Measurements from ENCODE around the gene ARHGEF6. TPM values are rescaled to one million over a fixed set of nuclear protein-coding genes. Genes with fewer than 3 reads are reported as not detected.
"Not testable (repeated sequence)": the region's sequence is repeated elsewhere in the genome, so short reads cannot be mapped to it uniquely, and the experiment has no call there.

ARHGEF6 gene, protein sequence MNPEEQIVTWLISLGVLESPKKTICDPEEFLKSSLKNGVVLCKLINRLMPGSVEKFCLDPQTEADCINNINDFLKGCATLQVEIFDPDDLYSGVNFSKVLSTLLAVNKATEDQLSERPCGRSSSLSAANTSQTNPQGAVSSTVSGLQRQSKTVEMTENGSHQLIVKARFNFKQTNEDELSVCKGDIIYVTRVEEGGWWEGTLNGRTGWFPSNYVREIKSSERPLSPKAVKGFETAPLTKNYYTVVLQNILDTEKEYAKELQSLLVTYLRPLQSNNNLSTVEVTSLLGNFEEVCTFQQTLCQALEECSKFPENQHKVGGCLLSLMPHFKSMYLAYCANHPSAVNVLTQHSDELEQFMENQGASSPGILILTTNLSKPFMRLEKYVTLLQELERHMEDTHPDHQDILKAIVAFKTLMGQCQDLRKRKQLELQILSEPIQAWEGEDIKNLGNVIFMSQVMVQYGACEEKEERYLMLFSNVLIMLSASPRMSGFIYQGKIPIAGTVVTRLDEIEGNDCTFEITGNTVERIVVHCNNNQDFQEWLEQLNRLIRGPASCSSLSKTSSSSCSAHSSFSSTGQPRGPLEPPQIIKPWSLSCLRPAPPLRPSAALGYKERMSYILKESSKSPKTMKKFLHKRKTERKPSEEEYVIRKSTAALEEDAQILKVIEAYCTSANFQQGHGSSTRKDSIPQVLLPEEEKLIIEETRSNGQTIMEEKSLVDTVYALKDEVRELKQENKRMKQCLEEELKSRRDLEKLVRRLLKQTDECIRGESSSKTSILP
- total RNA-seq (10 to 100 TPM; 24.3 to 37.6 TPM), polyA plus RNA-seq (10 to 100 TPM in 1 of 2 donors, 1 to 10 TPM in 1; 7.9 to 14.0 TPM)
- long read RNA-seq, donor 1, full-length matches to known transcripts, result 1 of 19 reads
- long read RNA-seq, donor 1, partial matches to known transcripts, result 3 of 19 reads
- long read RNA-seq, donor 1, other reads (novel, unspliced or antisense), result 15 of 19 reads
- long read RNA-seq, donor 2, full-length matches to known transcripts, result 4 of 19 reads
- long read RNA-seq, donor 2, partial matches to known transcripts, result 5 of 19 reads
- long read RNA-seq, donor 2, other reads (novel, unspliced or antisense), result 10 of 19 reads

DNA sequence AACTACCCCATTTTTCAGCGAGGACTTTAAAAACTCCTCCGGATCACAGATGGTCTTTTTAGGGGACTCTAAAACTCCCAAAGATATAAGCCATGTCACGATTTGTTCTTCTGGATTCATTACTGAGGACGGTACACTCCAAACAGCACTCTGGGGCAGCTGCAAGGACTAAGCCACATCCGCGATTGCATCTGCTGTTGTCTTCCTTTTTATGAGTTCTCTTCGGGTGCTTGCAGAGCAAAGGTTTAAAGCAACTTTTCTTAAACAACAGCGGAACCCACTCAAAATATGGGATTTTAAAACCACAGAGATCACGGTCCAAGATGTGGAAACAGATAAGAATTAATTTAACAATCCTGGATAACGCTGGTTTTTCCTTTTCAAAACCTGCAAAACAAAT is at the start of gene ARHGEF6:
Gene ARHGEF6, minus strand, starts transcription at position 170 of the 400 bp plus-strand sequence. Its CDS starts 50 bp downstream, at position 120.
- Histone ChIP-seq H3K9me3 (ENCODE audit: control insufficient read depth, low read length) (no peaks in the 10 kb centered on the region), H3K4me1 (ENCODE audit: control insufficient read depth in 1 of 2, insufficient read depth in 2 of 2, low read length in 2 of 2) (no peaks in the 10 kb centered on the region), H3K4me3 (ENCODE audit: low read length in 2 of 2) (peak within 1 kb of the TSS; percentile 1 to 48), H3K27me3 (ENCODE audit: control insufficient read depth in 1 of 2, insufficient read depth in 2 of 2, low read length in 1 of 2) (no peaks in the 10 kb centered on the region), H3K27ac (ENCODE audit: low read depth in 1 of 2, low read length in 2 of 2) (peak within 1 kb of the TSS in 1 of 2 donors; percentile 48), H3K36me3 (ENCODE audit: control insufficient read depth in 1 of 2, insufficient read depth in 2 of 2, low read length in 1 of 2) (no peaks in the 10 kb centered on the region)
- 30 to 39% methylated on average over 10 of the region's 10 CpGs for WGBS, 2 donors
- DNase-seq (no peak), ATAC-seq (ENCODE audit: low FRiP score) (no peak)
- intact Hi-C loops (cut with DNase I), result no loop called here

DNA sequence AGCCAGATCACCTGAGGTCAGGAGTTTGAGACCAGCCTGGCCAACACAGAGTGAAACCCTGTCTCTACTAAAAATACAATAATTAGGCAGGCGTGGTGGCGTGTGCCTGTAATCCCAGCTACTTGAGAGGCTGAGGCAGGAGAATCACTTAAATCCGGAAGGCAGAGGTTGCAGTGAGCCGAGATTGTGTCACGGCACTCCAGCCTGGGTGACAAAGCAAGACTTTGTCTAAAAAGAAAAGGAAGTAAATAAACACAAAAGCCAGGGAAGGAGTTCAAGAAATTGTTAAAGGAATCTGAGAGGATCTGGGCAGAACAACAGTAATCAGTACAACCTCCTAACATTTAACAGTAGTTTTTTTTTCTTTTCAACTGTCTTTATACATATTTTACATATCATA is 48.7 kb upstream of the ARHGEF6 start:
- Histone ChIP-seq H3K9me3 (ENCODE audit: control insufficient read depth, low read length) (no peaks in the 10 kb centered on the region), H3K27ac (ENCODE audit: low read depth in 1 of 2, low read length in 2 of 2) (no peak overlapping the region), H3K36me3 (ENCODE audit: control insufficient read depth in 1 of 2, insufficient read depth in 2 of 2, low read length in 1 of 2) (no peaks in the 10 kb centered on the region), H3K27me3 (ENCODE audit: control insufficient read depth in 1 of 2, insufficient read depth in 2 of 2, low read length in 1 of 2) (no peaks in the 10 kb centered on the region), H3K4me3 (ENCODE audit: low read length in 2 of 2) (no peak overlapping the region), H3K4me1 (ENCODE audit: control insufficient read depth in 1 of 2, insufficient read depth in 2 of 2, low read length in 2 of 2) (no peaks in the 10 kb centered on the region)
- WGBS, 2 donors, result 85 to 92% methylated on average over 5 of the region's 5 CpGs
- ATAC-seq (ENCODE audit: low FRiP score), result no peak
- no peak for DNase-seq
- intact Hi-C loops (cut with DNase I), result no loop called here

DNA sequence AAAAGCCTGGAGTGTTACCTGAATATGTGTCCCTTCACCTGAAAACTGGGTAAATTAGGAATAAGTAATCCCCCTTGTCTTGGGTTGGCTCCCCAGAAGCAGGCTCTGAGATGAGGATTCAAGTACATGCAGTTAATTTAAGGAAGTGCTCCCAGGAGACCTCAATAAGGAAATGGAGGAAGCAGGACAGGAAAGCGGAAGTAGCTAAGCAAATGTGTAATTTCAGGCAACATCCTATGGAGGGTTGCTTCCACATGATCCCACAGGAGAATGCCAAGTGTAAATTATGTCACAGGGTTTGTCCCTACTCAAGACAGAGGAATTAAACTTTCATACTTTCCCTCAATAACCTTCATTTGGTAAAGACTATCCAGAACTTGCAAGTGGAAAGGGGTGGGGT is 48.1 kb upstream of the ARHGEF6 start:
- H3K9me3 ChIP-seq (ENCODE audit: control insufficient read depth, low read length), result no peaks in the 10 kb centered on the region
- H3K27me3 ChIP-seq (ENCODE audit: control insufficient read depth in 1 of 2, insufficient read depth in 2 of 2, low read length in 1 of 2), result no peaks in the 10 kb centered on the region
- intact Hi-C loops (cut with DNase I), result no loop called here
- H3K27ac ChIP-seq (ENCODE audit: low read depth in 1 of 2, low read length in 2 of 2), result no peak overlapping the region
- no peak for DNase-seq
- H3K36me3 ChIP-seq (ENCODE audit: control insufficient read depth in 1 of 2, insufficient read depth in 2 of 2, low read length in 1 of 2), result no peaks in the 10 kb centered on the region
- no peak for ATAC-seq (ENCODE audit: low FRiP score)
- H3K4me3 ChIP-seq (ENCODE audit: low read length in 2 of 2), result no peak overlapping the region
- 76 to 94% methylated on average over 1 of the region's 1 CpG for WGBS, 2 donors
- no peaks in the 10 kb centered on the region for H3K4me1 ChIP-seq (ENCODE audit: control insufficient read depth in 1 of 2, insufficient read depth in 2 of 2, low read length in 2 of 2)

DNA sequence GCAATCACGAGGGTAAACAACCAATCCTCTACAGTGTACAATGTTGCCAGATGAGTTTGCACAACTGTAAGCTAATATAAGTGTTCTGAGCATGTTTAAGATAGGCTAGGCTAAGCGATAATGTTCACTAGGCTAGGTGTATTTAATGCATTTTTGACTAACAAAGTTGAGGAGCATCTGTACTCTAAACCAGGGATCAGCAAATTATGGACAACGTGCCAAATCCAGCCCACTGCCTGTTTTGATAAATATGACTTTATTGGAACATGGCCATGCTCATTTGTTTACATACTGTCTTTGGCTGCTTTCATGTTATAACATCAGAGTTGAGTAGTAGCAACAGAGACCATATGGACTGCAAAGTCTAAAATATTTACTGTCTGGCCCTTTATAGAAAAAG is 46.3 kb upstream of the ARHGEF6 start:
- H3K36me3 ChIP-seq (ENCODE audit: control insufficient read depth in 1 of 2, insufficient read depth in 2 of 2, low read length in 1 of 2), result no peaks in the 10 kb centered on the region
- H3K27me3 ChIP-seq (ENCODE audit: control insufficient read depth in 1 of 2, insufficient read depth in 2 of 2, low read length in 1 of 2), result no peaks in the 10 kb centered on the region
- H3K4me1 ChIP-seq (ENCODE audit: control insufficient read depth in 1 of 2, insufficient read depth in 2 of 2, low read length in 2 of 2), result no peaks in the 10 kb centered on the region
- no peak overlapping the region for H3K4me3 ChIP-seq (ENCODE audit: low read length in 2 of 2)
- ATAC-seq (ENCODE audit: low FRiP score) (no peak), DNase-seq (no peak)
- H3K27ac ChIP-seq (ENCODE audit: low read depth in 1 of 2, low read length in 2 of 2), result no peak overlapping the region
- no peaks in the 10 kb centered on the region for H3K9me3 ChIP-seq (ENCODE audit: control insufficient read depth, low read length)
- intact Hi-C loops (cut with DNase I), result no loop called here
- WGBS, 2 donors, result 52 to 64% methylated on average over 3 of the region's 3 CpGs

DNA sequence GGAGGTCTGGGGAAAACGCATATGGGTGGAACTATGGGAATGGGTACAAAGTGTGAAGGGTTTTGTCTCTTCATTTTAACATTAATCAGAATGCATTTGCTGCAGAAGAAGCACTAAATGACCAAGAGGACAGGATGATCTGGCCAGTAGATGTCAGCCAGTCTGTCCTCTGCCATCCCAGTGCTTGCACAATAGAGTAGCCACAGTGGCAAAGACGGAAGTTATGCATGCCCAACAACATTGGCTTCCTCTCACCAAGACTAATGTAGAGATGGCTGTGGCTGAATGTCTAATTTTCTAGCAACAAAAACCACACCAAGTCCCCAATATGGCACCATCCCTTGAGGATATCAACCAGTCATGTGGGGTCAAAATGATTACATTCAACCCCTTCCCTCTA is 45.0 kb upstream of the ARHGEF6 start:
- no peak overlapping the region for H3K4me3 ChIP-seq (ENCODE audit: low read length in 2 of 2)
- intact Hi-C loops (cut with DNase I), result no loop called here
- H3K36me3 ChIP-seq (ENCODE audit: control insufficient read depth in 1 of 2, insufficient read depth in 2 of 2, low read length in 1 of 2), result no peaks in the 10 kb centered on the region
- no peak for DNase-seq
- H3K27ac ChIP-seq (ENCODE audit: low read depth in 1 of 2, low read length in 2 of 2), result no peak overlapping the region
- no peak for ATAC-seq (ENCODE audit: low FRiP score)
- no peaks in the 10 kb centered on the region for H3K27me3 ChIP-seq (ENCODE audit: control insufficient read depth in 1 of 2, insufficient read depth in 2 of 2, low read length in 1 of 2)
- WGBS, 2 donors, result 93 to 98% methylated on average over 2 of the region's 2 CpGs
- no peaks in the 10 kb centered on the region for H3K9me3 ChIP-seq (ENCODE audit: control insufficient read depth, low read length)
- no peaks in the 10 kb centered on the region for H3K4me1 ChIP-seq (ENCODE audit: control insufficient read depth in 1 of 2, insufficient read depth in 2 of 2, low read length in 2 of 2)

DNA sequence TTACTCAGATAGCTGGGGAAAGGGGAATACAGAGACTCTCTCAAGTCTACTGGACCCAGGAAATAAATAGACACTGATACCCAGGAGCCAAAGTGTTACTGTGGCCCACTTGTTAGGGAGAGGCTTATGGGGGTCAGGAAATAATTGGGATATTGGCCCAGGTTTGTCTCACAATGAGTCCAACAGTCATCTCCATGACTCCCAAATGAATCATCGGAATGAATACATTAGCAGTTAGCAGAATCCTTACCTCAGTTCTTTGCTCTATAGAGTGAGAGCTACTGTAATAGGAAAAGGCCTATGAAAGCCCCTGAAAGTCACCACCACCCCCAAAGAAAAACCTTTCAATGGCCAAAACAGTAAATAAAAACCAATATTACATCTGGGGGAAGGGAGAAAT is 42.4 kb upstream of the ARHGEF6 start:
- no peak overlapping the region for H3K27ac ChIP-seq (ENCODE audit: low read depth in 1 of 2, low read length in 2 of 2)
- no peaks in the 10 kb centered on the region for H3K27me3 ChIP-seq (ENCODE audit: control insufficient read depth in 1 of 2, insufficient read depth in 2 of 2, low read length in 1 of 2)
- no peaks in the 10 kb centered on the region for H3K4me1 ChIP-seq (ENCODE audit: control insufficient read depth in 1 of 2, insufficient read depth in 2 of 2, low read length in 2 of 2)
- H3K36me3 ChIP-seq (ENCODE audit: control insufficient read depth in 1 of 2, insufficient read depth in 2 of 2, low read length in 1 of 2), result no peaks in the 10 kb centered on the region
- no peak overlapping the region for H3K4me3 ChIP-seq (ENCODE audit: low read length in 2 of 2)
- ATAC-seq (ENCODE audit: low FRiP score) (no peak), DNase-seq (no peak)
- WGBS, 2 donors, result 90 to 94% methylated on average over 1 of the region's 1 CpG
- intact Hi-C loops (cut with DNase I), result no loop called here
- H3K9me3 ChIP-seq (ENCODE audit: control insufficient read depth, low read length), result no peaks in the 10 kb centered on the region

DNA sequence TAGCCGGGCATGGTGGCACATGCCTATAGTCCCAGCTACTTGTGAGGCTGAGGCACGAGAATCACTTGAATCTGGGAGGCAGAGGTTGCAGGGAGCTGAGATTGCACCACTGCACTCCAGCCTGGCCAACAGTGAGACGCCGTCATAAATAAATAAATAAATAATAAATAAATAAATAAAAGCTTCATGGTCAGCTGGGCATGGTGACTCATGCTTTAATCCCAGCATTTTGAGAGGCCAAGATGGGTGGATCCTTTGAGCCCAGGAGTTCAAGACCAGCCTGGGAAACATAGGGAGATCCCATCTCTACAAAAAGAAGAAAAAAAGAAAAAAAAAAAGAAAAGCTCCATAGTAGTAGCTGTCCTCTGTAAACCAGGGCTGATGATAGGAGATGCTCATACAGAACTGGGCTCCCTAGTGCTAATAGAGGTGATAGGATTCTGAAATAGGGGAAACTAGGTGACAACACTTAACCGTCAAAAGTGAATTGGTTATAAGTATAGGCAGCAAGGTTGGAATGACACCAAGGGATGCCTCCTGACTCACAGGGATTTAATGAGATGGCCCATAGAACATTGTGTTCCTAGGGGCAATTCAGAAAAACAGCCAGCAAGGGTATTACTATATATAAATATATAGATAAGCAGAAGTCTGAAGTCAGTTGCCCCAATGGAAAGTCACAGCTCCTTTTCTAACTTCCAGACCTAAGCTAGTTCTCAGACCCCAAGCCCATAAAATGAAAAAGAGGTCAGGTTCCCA is 41.8 kb upstream of the ARHGEF6 start:
- intact Hi-C loops (cut with DNase I), result no loop called here
- H3K36me3 ChIP-seq (ENCODE audit: control insufficient read depth in 1 of 2, insufficient read depth in 2 of 2, low read length in 1 of 2), result no peaks in the 10 kb centered on the region
- ATAC-seq (ENCODE audit: low FRiP score) (no peak), DNase-seq (no peak)
- 89 to 90% methylated on average over 5 of the region's 5 CpGs for WGBS, 2 donors
- H3K27ac ChIP-seq (ENCODE audit: low read depth in 1 of 2, low read length in 2 of 2), result no peak overlapping the region
- no peaks in the 10 kb centered on the region for H3K4me1 ChIP-seq (ENCODE audit: control insufficient read depth in 1 of 2, insufficient read depth in 2 of 2, low read length in 2 of 2)
- no peaks in the 10 kb centered on the region for H3K27me3 ChIP-seq (ENCODE audit: control insufficient read depth in 1 of 2, insufficient read depth in 2 of 2, low read length in 1 of 2)
- H3K4me3 ChIP-seq (ENCODE audit: low read length in 2 of 2), result no peak overlapping the region
- H3K9me3 ChIP-seq (ENCODE audit: control insufficient read depth, low read length), result no peaks in the 10 kb centered on the region

DNA sequence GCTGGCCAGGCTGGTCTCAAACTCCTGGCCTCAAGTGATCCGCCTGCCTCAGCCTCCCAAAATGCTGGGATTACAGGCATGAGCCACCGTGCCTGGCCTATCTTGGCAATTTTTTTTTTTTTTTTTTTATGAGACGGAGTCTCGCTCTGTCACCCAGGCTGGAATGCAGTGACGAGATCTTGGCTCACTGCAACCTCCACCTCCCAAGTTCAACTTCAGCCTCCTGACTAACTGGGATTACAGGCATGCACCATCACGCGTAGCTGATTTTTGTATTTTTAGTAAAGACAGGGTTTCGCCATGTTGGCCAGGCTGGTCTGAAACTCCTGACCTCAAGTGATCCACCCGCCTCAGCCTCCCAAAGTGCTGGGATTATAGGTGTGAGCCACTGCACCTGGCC is 39.0 kb upstream of the ARHGEF6 start:
- ATAC-seq (ENCODE audit: low FRiP score); H3K27me3 ChIP-seq (ENCODE audit: control insufficient read depth in 1 of 2, insufficient read depth in 2 of 2, low read length in 1 of 2); DNase-seq; H3K4me3 ChIP-seq (ENCODE audit: low read length in 2 of 2); H3K36me3 ChIP-seq (ENCODE audit: control insufficient read depth in 1 of 2, insufficient read depth in 2 of 2, low read length in 1 of 2); intact Hi-C loops (cut with DNase I); H3K27ac ChIP-seq (ENCODE audit: low read depth in 1 of 2, low read length in 2 of 2); H3K9me3 ChIP-seq (ENCODE audit: control insufficient read depth, low read length); H3K4me1 ChIP-seq (ENCODE audit: control insufficient read depth in 1 of 2, insufficient read depth in 2 of 2, low read length in 2 of 2): not testable (repeated sequence)
- 78 to 88% methylated on average over 9 of the region's 9 CpGs for WGBS, 2 donors

All from aorta (tissue), 5 donors.